Fibroblast of lung (primary cell): ENCODE measurements around the gene IL20RA.

Source experiments
- EZH2 ChIP-seq: IDR thresholded peaks from 2 replicates; pipeline ENCODE4 v1.5.1; 2012; ENCODE audit warnings: low read length, control low read depth, mild to moderate bottlenecking; ENCODE audit errors: missing control alignments
- TF ChIP-seq, protein P1 (sequence below), 2 donors: IDR thresholded peaks in 1 of 2; conservative IDR thresholded peaks in 1 of 2; 1 replicate in 1 of 2; 2 replicates in 1 of 2; pipeline ENCODE4 v1.5.1; 2011 to 2012; ENCODE audit warnings: low read length in 2 of 2, control low read depth in 1 of 2, inconsistent platforms in 1 of 2, low read depth in 1 of 2, mild to moderate bottlenecking in 1 of 2

DNA sequence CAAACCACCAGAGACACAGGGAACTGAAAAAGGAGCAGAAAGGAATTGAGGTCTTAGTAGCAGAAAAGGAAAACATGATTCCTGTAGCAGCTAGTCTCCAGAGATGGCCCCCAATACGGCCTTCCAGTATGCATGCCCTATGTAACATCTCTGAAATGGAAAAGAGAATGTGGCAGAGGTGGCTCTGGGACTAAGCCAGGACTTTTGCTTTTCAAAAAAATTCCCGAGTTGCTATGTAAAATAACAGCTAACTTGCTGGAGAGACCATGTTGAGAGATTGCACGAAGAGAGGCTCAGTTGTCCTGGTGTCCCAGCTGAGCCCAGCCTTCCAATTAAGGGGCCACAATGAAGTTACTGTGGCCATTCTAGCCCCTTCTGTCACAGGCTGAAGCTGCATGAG lies 27.7 kb downstream of the IL20RA start:
- TF ChIP-seq, protein P1, sequence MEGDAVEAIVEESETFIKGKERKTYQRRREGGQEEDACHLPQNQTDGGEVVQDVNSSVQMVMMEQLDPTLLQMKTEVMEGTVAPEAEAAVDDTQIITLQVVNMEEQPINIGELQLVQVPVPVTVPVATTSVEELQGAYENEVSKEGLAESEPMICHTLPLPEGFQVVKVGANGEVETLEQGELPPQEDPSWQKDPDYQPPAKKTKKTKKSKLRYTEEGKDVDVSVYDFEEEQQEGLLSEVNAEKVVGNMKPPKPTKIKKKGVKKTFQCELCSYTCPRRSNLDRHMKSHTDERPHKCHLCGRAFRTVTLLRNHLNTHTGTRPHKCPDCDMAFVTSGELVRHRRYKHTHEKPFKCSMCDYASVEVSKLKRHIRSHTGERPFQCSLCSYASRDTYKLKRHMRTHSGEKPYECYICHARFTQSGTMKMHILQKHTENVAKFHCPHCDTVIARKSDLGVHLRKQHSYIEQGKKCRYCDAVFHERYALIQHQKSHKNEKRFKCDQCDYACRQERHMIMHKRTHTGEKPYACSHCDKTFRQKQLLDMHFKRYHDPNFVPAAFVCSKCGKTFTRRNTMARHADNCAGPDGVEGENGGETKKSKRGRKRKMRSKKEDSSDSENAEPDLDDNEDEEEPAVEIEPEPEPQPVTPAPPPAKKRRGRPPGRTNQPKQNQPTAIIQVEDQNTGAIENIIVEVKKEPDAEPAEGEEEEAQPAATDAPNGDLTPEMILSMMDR (conservative IDR thresholded peaks at IDR 0.05 in 1 of 2, IDR thresholded peaks at IDR 0.05 in 1 of 2; ENCODE audit: low read depth in 1 of 2, low read length in 2 of 2) = no peak
- TF ChIP-seq EZH2 = no peak
